HepG2 (cell line): ENCODE data around the gene BARX1. TPM values are rescaled to one million over a fixed set of nuclear protein-coding genes. Genes with fewer than 3 reads are reported as not detected.

ENCODE experiments used
- ATAC-seq: fragments of 200-7000 bp; cut with Tn5 transposase; 3 replicates; pipeline ENCODE4 v1.9.1; 2020; ENCODE audit warnings: mild to moderate bottlenecking, moderate library complexity
- BruUV-seq: library from RNA; stranded (reverse); fragments of 400-500 nt; replicated peaks from 2 replicates; lab custom pipeline; 2021; lab: Mats Ljungman, UMichigan
- CTCF ChIA-PET: fragments of 300-600 bp; formaldehyde crosslinking; extraction: SDS; loops from one replicate; lab custom pipeline; 2021; ENCODE audit warnings: low total read pairs, inconsistent platforms, low intra/inter-chr PET ratio; lab: Yijun Ruan, JAX
- POLR2A ChIA-PET: fragments of 350-600 bp; sonication (Branson Sonifier 250); formaldehyde crosslinking; loops from one replicate; lab custom pipeline; 2020; ENCODE audit warnings: antibody characterized with exemption, inconsistent platforms; lab: Yijun Ruan, JAX
- DNase-seq: peaks from one replicate; pipeline ENCODE4 v3.0.0-alpha.2; 2015; ENCODE audit warnings: low spot score
- FAIRE-seq: peaks from 3 replicates; lab custom pipeline; 2011; peaks lifted over from hg19 to GRCh38; lab: Jason Lieb, UNC
- H2AFZ ChIP-seq: one replicate; pipeline ENCODE4 v1.6.1; 2011; ENCODE audit warnings: low read length, inconsistent platforms
- H3K27ac ChIP-seq: fragments of 300-600 bp; 3 replicates; pipeline ENCODE4 v1.8.0; 2011; ENCODE audit warnings: mixed run types, mild to moderate bottlenecking, mixed read lengths, low read length, inconsistent platforms; ENCODE audit not compliant: insufficient read depth; ENCODE audit errors: extremely low read length
- H3K27me3 ChIP-seq, 2 experiments: fragments of 200-600 bp in 1 of 2; 2 replicates in 1 of 2; 3 replicates in 1 of 2; pipeline versions ENCODE4 v1.6.0 to v1.8.0; 2011; ENCODE audit warnings: low read length in 2 of 2, mild to moderate bottlenecking in 2 of 2, moderate library complexity in 2 of 2, inconsistent platforms in 1 of 2; ENCODE audit not compliant: insufficient read depth in 2 of 2, control insufficient read depth in 1 of 2
- H3K36me3 ChIP-seq, 2 experiments: fragments of 200-600 bp in 1 of 2; replicated peaks in 1 of 2; 2 replicates in 1 of 2; 3 replicates in 1 of 2; pipeline versions ENCODE4 v1.5.1 to v1.8.0; 2011; ENCODE audit warnings: low read length in 2 of 2, inconsistent platforms in 1 of 2; ENCODE audit not compliant: insufficient read depth in 2 of 2, control insufficient read depth in 1 of 2
- H3K4me1 ChIP-seq: 2 replicates; pipeline ENCODE4 v1.5.1; 2012; ENCODE audit warnings: low read length, inconsistent platforms; ENCODE audit not compliant: insufficient read depth
- H3K4me2 ChIP-seq: 2 replicates; pipeline ENCODE4 v1.6.0; 2011; ENCODE audit warnings: low read depth, low read length, inconsistent platforms
- H3K4me3 ChIP-seq, 3 experiments: fragments of 200-600 bp in 1 of 3; sonication (generic), shearing (Covaris generic) in 1 of 3; replicated peaks in 1 of 3; 2 replicates each; pipeline ENCODE4 v1.5.1; 2011 to 2016; ENCODE audit warnings: low read length in 3 of 3, inconsistent platforms in 2 of 3, low read depth in 2 of 3, mild to moderate bottlenecking in 2 of 3, control low read depth in 1 of 3, mixed read lengths in 1 of 3; ENCODE audit not compliant: insufficient read depth in 1 of 3
- H3K79me2 ChIP-seq: one replicate; pipeline ENCODE4 v1.6.1; 2011; ENCODE audit warnings: low read length, inconsistent platforms; ENCODE audit not compliant: insufficient read depth
- H3K9ac ChIP-seq: 2 replicates; pipeline ENCODE4 v1.6.0; 2011; ENCODE audit warnings: mild to moderate bottlenecking, low read depth, low read length, inconsistent platforms; ENCODE audit not compliant: insufficient read depth
- H3K9me3 ChIP-seq: 2 replicates; pipeline ENCODE4 v1.5.1; 2012; ENCODE audit warnings: mild to moderate bottlenecking, low read length
- H4K20me1 ChIP-seq: 2 replicates; pipeline ENCODE4 v1.6.0; 2011; ENCODE audit warnings: inconsistent platforms, mild to moderate bottlenecking, low read length, moderate library complexity; ENCODE audit not compliant: insufficient read depth
- EEA1 ChIP-seq: sonication (generic); formaldehyde crosslinking; IDR thresholded peaks from 2 replicates; pipeline ENCODE4 v1.5.1; 2020; ENCODE audit warnings: mild to moderate bottlenecking, missing genetic modification reagents, borderline replicate concordance
- HOXA7 ChIP-seq: sonication (generic); formaldehyde crosslinking; IDR thresholded peaks from 2 replicates; pipeline ENCODE4 v1.8.1; 2022; ENCODE audit warnings: mild to moderate bottlenecking, missing genetic modification reagents, moderate library complexity
- MED1 ChIP-seq: sonication (generic); formaldehyde crosslinking; IDR thresholded peaks from 2 replicates; pipeline ENCODE4 v1.4.0; 2020; ENCODE audit warnings: missing genetic modification reagents
- MED13 ChIP-seq: sonication (generic); formaldehyde crosslinking; IDR thresholded peaks from 2 replicates; pipeline ENCODE4 v1.5.0; 2020; ENCODE audit warnings: missing genetic modification reagents
- NAIF1 ChIP-seq: sonication (generic); formaldehyde crosslinking; IDR thresholded peaks from 2 replicates; pipeline ENCODE4 v1.5.0; 2020; ENCODE audit warnings: mild to moderate bottlenecking, missing genetic modification reagents, borderline replicate concordance
- NR2F2 ChIP-seq: IDR thresholded peaks from 2 replicates; pipeline ENCODE4 v1.6.1; 2012; ENCODE audit warnings: low read depth, inconsistent platforms, borderline replicate concordance
- ONECUT2 ChIP-seq: sonication (generic); formaldehyde crosslinking; IDR thresholded peaks from 2 replicates; pipeline ENCODE4 v1.4.0; 2020; ENCODE audit warnings: missing genetic modification reagents
- PHF20 ChIP-seq: sonication (generic); formaldehyde crosslinking; IDR thresholded peaks from 2 replicates; pipeline ENCODE4 v1.5.0; 2020; ENCODE audit warnings: mild to moderate bottlenecking, missing genetic modification reagents
- RARA ChIP-seq: IDR thresholded peaks from 2 replicates; pipeline ENCODE4 v1.6.1; 2016; ENCODE audit warnings: missing genetic modification reagents, missing compliant biosample characterization
- ZNF274 ChIP-seq: sonication (generic); formaldehyde crosslinking; IDR thresholded peaks from 2 replicates; pipeline ENCODE4 v1.5.1; 2020; ENCODE audit warnings: mild to moderate bottlenecking, missing genetic modification reagents
- ZNF674 ChIP-seq: sonication (generic); formaldehyde crosslinking; IDR thresholded peaks from 2 replicates; pipeline ENCODE4 v1.5.0; 2020; ENCODE audit warnings: low read depth, mild to moderate bottlenecking, missing genetic modification reagents
- ZSCAN31 ChIP-seq: sonication (generic); formaldehyde crosslinking; IDR thresholded peaks from 2 replicates; pipeline ENCODE4 v1.5.0; 2020; ENCODE audit warnings: low read depth, mild to moderate bottlenecking, missing genetic modification reagents
- WGBS: methylation state at CpG from one replicate; pipeline ENCODE4 v1.1.6; 2017; ENCODE audit warnings: low lambda C conversion rate; 5-methylcytosine and 5-hydroxymethylcytosine counted together
- in situ Hi-C: cut with HindIII; loops from 2 replicates; pipeline ENCODE4 v1.10.0; 2017; ENCODE audit warnings: low pct_unique_long_range_greater_than_20kb; ENCODE audit not compliant: extremely low pct_ligation_motif_present
- intact Hi-C: fragments of 100-400 bp; cut with micrococcal nuclease; formaldehyde crosslinking; loops from one replicate; pipeline ENCODE4 v1.10.0; 2022; ENCODE audit not compliant: unreplicated experiment
- polyA plus RNA-seq, 8 experiments: library from polyadenylated mRNA; depleted of rRNA in 3 of 8; stranded (reverse) in 7 of 8; unstranded in 1 of 8; fragments of >200 nt; fragmentation: Illumina TruSeq in 4 of 8; extraction: Trizol in 4 of 8; gene quantifications; 2 replicates each; pipeline versions ENCODE4 v1.2.1 to v1.2.3, GENCODE V29; 2011 to 2016; ENCODE audit warnings: low read depth in 4 of 8, missing spikeins in 1 of 8, mixed read lengths in 1 of 8; ENCODE audit not compliant: insufficient read depth in 1 of 8
- total RNA-seq, 5 experiments: library from RNA; depleted of rRNA; stranded (reverse); fragments of >200 nt; fragmentation: Illumina TruSeq; extraction: Trizol; gene quantifications; 2 replicates each; pipeline ENCODE4 v1.2.3, GENCODE V29; 2016; ENCODE audit warnings: low read depth in 1 of 5
- TF ChIP-seq, protein P1 (sequence below): IDR thresholded peaks from 2 replicates; pipeline ENCODE4 v1.6.1; 2016; ENCODE audit warnings: missing biosample characterization, missing genetic modification reagents, low read depth
- TF ChIP-seq, protein P2 (sequence below): sonication (generic); formaldehyde crosslinking; IDR thresholded peaks from 2 replicates; pipeline ENCODE4 v1.5.0; 2020; ENCODE audit warnings: missing genetic modification reagents, mild to moderate bottlenecking, borderline replicate concordance
- TF ChIP-seq, protein P3 (sequence below): sonication (generic); formaldehyde crosslinking; conservative IDR thresholded peaks from 2 replicates; pipeline ENCODE4 v1.4.0; 2020; ENCODE audit warnings: missing genetic modification reagents

Gene BARX1
- total and polyA plus RNA-seq, 2 of the 13 experiments (the other 11 are each of a cell fraction or from before 2014, with no cell fraction given) = not detected

DNA sequence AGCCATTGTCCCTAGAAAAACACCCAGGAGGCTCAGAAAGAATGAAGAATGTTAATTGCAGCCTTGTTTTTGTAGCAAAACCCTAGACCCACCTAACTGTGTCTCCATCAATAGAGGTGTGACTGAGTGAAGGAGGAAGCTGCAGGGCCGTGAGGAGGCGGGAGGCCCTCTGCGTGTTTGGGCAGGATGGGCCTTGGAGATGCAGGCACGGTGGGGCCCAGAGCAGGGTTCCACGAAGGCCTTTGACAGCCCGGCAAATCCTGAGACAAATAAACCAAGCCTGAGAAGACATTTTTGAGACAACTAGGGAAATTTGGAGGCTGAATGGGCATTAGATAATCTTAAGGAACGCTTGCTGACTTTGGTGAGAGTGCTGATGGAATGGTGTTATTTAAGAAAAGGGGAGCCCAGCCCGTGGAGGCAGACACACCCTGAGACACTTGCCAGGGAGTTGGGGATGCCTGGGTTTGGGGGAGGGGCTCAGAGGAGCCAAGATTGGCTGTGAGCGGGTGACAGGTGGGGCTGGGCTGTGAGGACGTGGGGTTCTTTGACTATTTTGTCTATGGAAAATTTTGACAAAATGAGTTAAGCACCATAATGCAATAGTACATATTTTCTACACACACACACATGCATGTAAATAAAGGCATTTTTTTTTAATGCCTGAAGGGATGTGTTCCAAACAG lies 48.8 kb downstream of the BARX1 start:
- no peak overlapping the region for H2AFZ ChIP-seq
- peaks cover 5 to 21% of the 10 kb centered on the region in 2 experiments; a peak in 3 of 5 replicates for H3K27me3 ChIP-seq
- 32% methylated on average over 10 of the region's 10 CpGs for WGBS
- H3K4me3 ChIP-seq = no peak overlapping the region
- H3K4me2 ChIP-seq = no peak overlapping the region
- DNase-seq (no peak), FAIRE-seq (no peak)
- H4K20me1 ChIP-seq = no peaks in the 10 kb centered on the region
- CTCF ChIA-PET = no interaction called here
- H3K36me3 ChIP-seq = no peaks in the 10 kb centered on the region
- POLR2A ChIA-PET = no interaction called here
- H3K9ac ChIP-seq = no peak overlapping the region
- intact Hi-C loops = no loop called here
- no peaks in the 10 kb centered on the region for H3K4me1 ChIP-seq
- in situ Hi-C loops = no loop called here
- no peaks in the 10 kb centered on the region for H3K9me3 ChIP-seq
- no peaks in the 10 kb centered on the region for H3K79me2 ChIP-seq
- TF ChIP-seq MED13 (CRISPR knock-in tag) (no peak), NAIF1 (CRISPR knock-in tag) (no peak), MED1 (no peak), EEA1 (CRISPR knock-in tag) (no peak), HOXA7 (CRISPR knock-in tag) (no peak), ZSCAN31 (CRISPR knock-in tag) (no peak), ONECUT2 (CRISPR knock-in tag) (no peak), ZNF674 (CRISPR knock-in tag) (no peak), ZNF274 (CRISPR knock-in tag) (no peak), RARA (CRISPR knock-in tag) (no peak), PHF20 (CRISPR knock-in tag) (no peak), NR2F2 (no peak)
- TF ChIP-seq, protein P1, sequence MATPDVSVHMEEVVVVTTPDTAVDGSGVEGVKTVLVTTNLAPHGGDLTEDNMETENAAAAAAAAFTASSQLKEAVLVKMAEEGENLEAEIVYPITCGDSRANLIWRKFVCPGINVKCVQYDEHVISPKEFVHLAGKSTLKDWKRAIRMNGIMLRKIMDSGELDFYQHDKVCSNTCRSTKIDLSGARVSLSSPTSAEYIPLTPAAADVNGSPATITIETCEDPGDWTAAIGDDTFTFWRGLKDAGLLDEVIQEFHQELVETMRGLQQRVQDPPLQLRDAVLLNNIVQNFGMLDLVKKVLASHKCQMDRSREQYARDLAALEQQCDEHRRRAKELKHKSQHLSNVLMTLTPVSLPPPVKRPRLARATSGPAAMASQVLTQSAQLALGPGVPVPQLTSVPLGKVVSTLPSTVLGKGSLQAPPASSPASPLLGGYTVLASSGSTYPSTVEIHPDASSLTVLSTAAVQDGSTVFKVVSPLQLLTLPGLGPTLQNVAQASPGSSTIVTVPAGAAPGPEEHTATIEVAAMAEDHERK = no peak
- TF ChIP-seq, protein P2, sequence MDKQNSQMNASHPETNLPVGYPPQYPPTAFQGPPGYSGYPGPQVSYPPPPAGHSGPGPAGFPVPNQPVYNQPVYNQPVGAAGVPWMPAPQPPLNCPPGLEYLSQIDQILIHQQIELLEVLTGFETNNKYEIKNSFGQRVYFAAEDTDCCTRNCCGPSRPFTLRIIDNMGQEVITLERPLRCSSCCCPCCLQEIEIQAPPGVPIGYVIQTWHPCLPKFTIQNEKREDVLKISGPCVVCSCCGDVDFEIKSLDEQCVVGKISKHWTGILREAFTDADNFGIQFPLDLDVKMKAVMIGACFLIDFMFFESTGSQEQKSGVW (CRISPR knock-in tag) = no peak
- TF ChIP-seq, protein P3, sequence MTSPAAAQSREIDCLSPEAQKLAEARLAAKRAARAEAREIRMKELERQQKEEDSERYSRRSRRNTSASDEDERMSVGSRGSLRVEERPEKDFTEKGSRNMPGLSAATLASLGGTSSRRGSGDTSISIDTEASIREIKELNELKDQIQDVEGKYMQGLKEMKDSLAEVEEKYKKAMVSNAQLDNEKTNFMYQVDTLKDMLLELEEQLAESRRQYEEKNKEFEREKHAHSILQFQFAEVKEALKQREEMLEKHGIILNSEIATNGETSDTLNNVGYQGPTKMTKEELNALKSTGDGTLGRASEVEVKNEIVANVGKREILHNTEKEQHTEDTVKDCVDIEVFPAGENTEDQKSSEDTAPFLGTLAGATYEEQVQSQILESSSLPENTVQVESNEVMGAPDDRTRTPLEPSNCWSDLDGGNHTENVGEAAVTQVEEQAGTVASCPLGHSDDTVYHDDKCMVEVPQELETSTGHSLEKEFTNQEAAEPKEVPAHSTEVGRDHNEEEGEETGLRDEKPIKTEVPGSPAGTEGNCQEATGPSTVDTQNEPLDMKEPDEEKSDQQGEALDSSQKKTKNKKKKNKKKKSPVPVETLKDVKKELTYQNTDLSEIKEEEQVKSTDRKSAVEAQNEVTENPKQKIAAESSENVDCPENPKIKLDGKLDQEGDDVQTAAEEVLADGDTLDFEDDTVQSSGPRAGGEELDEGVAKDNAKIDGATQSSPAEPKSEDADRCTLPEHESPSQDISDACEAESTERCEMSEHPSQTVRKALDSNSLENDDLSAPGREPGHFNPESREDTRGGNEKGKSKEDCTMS (CRISPR knock-in tag) = no peak
- TF ChIP-seq, all 625 proteins: peak for 0
- no peak overlapping the region for H3K27ac ChIP-seq
- no TSS peak for BruUV-seq
- no peak for ATAC-seq
